Measurements from ENCODE around the gene SUCLG1.
"Not testable (repeated sequence)": the region's sequence is repeated elsewhere in the genome, so short reads cannot be mapped to it uniquely, and the experiment has no call there.

Gene SUCLG1

GRCh38 chr2:84424152-84424551 is 34.9 kb downstream of the SUCLG1 start:
- DNase-seq (ENCODE audit: low read depth in 2 of 2, low spot score in 1 of 2), result no peak

GRCh38 chr2:84421791-84422190 is 37.3 kb downstream of the SUCLG1 start:
- DNase-seq (ENCODE audit: low read depth in 2 of 2, low spot score in 1 of 2), result no peak

- no peak for DNase-seq (ENCODE audit: low read depth in 2 of 2, low spot score in 1 of 2)
Measured at GRCh38 chr2:84421197-84421596, 37.9 kb downstream of the SUCLG1 start.

- DNase-seq (ENCODE audit: low read depth in 2 of 2, low spot score in 1 of 2), result no peak
Measured at GRCh38 chr2:84417453-84418145, 41.5 kb downstream of the SUCLG1 start.

- DNase-seq (ENCODE audit: low read depth in 2 of 2, low spot score in 1 of 2), result no peak
Measured at GRCh38 chr2:84409531-84409930, 49.5 kb downstream of the SUCLG1 start.

- DNase-seq (ENCODE audit: low read depth in 2 of 2, low spot score in 1 of 2), result not testable (repeated sequence)
Measured at GRCh38 chr2:84402111-84402510, 57.0 kb downstream of the SUCLG1 start.

- not testable (repeated sequence) for DNase-seq (ENCODE audit: low read depth in 2 of 2, low spot score in 1 of 2)
Measured at GRCh38 chr2:84399839-84400238, 59.2 kb downstream of the SUCLG1 start.

GRCh38 chr2:84395820-84396219 is 63.3 kb downstream of the SUCLG1 start:
- DNase-seq (ENCODE audit: low read depth in 2 of 2, low spot score in 1 of 2), result no peak

GRCh38 chr2:84394628-84395027 is 64.5 kb downstream of the SUCLG1 start:
- no peak for DNase-seq (ENCODE audit: low read depth in 2 of 2, low spot score in 1 of 2)

GRCh38 chr2:84393829-84394228 is 65.3 kb downstream of the SUCLG1 start:
- DNase-seq (ENCODE audit: low read depth in 2 of 2, low spot score in 1 of 2), result no peak

GRCh38 chr2:84389794-84390193 is 69.3 kb downstream of the SUCLG1 start:
- no peak for DNase-seq (ENCODE audit: low read depth in 2 of 2, low spot score in 1 of 2)

GRCh38 chr2:84388921-84389490 is 70.1 kb downstream of the SUCLG1 start:
- no peak for DNase-seq (ENCODE audit: low read depth in 2 of 2, low spot score in 1 of 2)

GRCh38 chr2:84388133-84388532 is 70.9 kb downstream of the SUCLG1 start:
- DNase-seq (ENCODE audit: low read depth in 2 of 2, low spot score in 1 of 2), result no peak

- no peak for DNase-seq (ENCODE audit: low read depth in 2 of 2, low spot score in 1 of 2)
Measured at GRCh38 chr2:84386336-84387040, 72.6 kb downstream of the SUCLG1 start.

GRCh38 chr2:84383271-84383670 is 75.8 kb downstream of the SUCLG1 start:
- DNase-seq (ENCODE audit: low read depth in 2 of 2, low spot score in 1 of 2), result no peak

GRCh38 chr2:84380875-84381274 is 78.2 kb downstream of the SUCLG1 start:
- no peak for DNase-seq (ENCODE audit: low read depth in 2 of 2, low spot score in 1 of 2)

GRCh38 chr2:84378960-84379359 is 80.1 kb downstream of the SUCLG1 start:
- DNase-seq (ENCODE audit: low read depth in 2 of 2, low spot score in 1 of 2), result no peak

GRCh38 chr2:84375020-84375419 is 84.1 kb downstream of the SUCLG1 start:
- no peak for DNase-seq (ENCODE audit: low read depth in 2 of 2, low spot score in 1 of 2)

GRCh38 chr2:84373866-84374265 is 85.2 kb downstream of the SUCLG1 start:
- DNase-seq (ENCODE audit: low read depth in 2 of 2, low spot score in 1 of 2), result no peak

Measured in stimulated activated CD8-positive, alpha-beta memory T cell treated with anti-CD3 and anti-CD28 coated beads, Interleukin-4, amount 100 ng/mL, for 4 hours (primary cell).